ENCODE measurements around the gene LMNTD2. TPM values are rescaled to one million over a fixed set of nuclear protein-coding genes. Genes with fewer than 3 reads are reported as not detected.

The LMNTD2 gene
- total and polyA plus RNA-seq, 2 of the 13 experiments (the other 11 are each of a cell fraction or from before 2014, with no cell fraction given) = 1.1 to 3.1 TPM

DNA sequence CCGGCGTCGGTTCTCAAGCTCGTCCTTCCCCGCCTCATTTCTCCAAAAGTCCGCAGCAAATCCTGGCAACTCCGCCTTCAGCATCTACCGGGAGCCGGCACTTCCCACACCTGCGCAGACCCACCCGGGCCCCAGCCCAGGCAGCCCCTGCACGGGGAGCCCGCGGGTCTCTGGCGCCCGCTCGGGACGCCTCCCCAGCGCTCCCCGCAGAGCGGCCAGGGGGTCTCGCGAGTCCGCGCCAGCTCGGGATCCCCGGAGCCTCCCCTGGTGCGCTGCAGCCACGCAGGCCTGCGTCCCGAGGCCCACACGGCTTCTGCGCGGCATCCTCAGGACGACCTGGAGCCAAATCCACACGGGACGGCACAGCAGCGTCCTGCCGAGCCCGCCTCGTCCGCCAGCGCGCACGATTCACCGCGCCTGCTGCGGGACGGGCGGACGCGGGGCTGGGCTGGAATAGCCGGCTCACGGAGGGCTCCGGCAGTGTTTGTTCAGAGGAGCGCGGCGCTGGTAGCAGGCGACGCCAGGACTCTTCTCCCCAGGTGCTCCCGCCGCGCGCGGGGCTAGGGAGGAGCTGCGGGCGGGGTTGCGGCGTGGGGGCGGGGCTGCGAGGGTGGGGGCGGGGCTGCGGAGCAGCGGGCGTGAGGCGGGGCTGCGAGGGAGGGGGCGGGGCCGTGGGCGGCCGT, 14.9 kb upstream of the LMNTD2 start (continued):
- TF ChIP-seq RARA (CRISPR knock-in tag; IDR thresholded peaks at IDR 0.05) = 0 out of 2 replicates have a peak, but pooled peaks have one; percentile 26
- 0 out of 2 replicates have a peak, but pooled peaks have one; percentile 42 for TF ChIP-seq MTA1 (CRISPR knock-in tag; IDR thresholded peaks at IDR 0.05; ENCODE audit: borderline replicate concordance)
- TF ChIP-seq NR0B2 (CRISPR knock-in tag; IDR thresholded peaks at IDR 0.05) = peak; percentile 33
- 0 out of 2 replicates have a peak, but pooled peaks have one; percentile 18 for TF ChIP-seq HOXA3 (CRISPR knock-in tag; IDR thresholded peaks at IDR 0.05)
- TF ChIP-seq, protein P1, sequence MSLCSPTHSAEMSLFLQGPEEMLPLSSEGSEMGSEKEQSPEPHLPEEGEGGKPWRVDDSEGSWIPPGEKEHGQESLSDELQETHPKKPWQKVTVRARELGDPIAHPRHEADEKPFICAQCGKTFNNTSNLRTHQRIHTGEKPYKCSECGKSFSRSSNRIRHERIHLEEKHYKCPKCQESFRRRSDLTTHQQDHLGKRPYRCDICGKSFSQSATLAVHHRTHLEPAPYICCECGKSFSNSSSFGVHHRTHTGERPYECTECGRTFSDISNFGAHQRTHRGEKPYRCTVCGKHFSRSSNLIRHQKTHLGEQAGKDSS (CRISPR knock-in tag; IDR thresholded peaks at IDR 0.05; ENCODE audit: borderline replicate concordance, low read depth) = 0 out of 2 replicates have a peak, but pooled peaks have one; percentile 3
- TF ChIP-seq ZNF430 (CRISPR knock-in tag; IDR thresholded peaks at IDR 0.05) = peak; percentile 15; the same call in 1 of the 2 replicates
- 0 out of 2 replicates have a peak, but pooled peaks have one; percentile 20 for TF ChIP-seq SP5 (CRISPR knock-in tag; IDR thresholded peaks at IDR 0.05; ENCODE audit: borderline replicate concordance, low read depth)
- TF ChIP-seq ZNF503 (CRISPR knock-in tag; IDR thresholded peaks at IDR 0.05) = 0 out of 2 replicates have a peak, but pooled peaks have one; percentile 16
- peak; percentile 57; the same call in 1 of the 2 replicates for TF ChIP-seq ZFYVE20 (CRISPR knock-in tag; IDR thresholded peaks at IDR 0.05; ENCODE audit: borderline replicate concordance, low read depth)
- TF ChIP-seq ZNF572 (CRISPR knock-in tag; IDR thresholded peaks at IDR 0.05) = 0 out of 2 replicates have a peak, but pooled peaks have one; percentile 32
- TF ChIP-seq ZFP91 (CRISPR knock-in tag; IDR thresholded peaks at IDR 0.05; ENCODE audit: borderline replicate concordance) = peak; percentile 41; the same call in 1 of the 2 replicates
- TF ChIP-seq KDM5B (CRISPR knock-in tag; IDR thresholded peaks at IDR 0.05; ENCODE audit: borderline replicate concordance) = peak; percentile 55
- TF ChIP-seq IKZF5 (CRISPR knock-in tag; IDR thresholded peaks at IDR 0.05) = no peak; the same call in 1 of the 2 replicates
- TF ChIP-seq ZNF761 (CRISPR knock-in tag; conservative IDR thresholded peaks at IDR 0.05) = 0 out of 2 replicates have a peak, but pooled peaks have one; percentile 66
- TF ChIP-seq ZNF205 (CRISPR knock-in tag; IDR thresholded peaks at IDR 0.05) = peak; percentile 60; the same call in 1 of the 2 replicates
- 0 out of 2 replicates have a peak, but pooled peaks have one; percentile 4 for TF ChIP-seq ZBTB38 (CRISPR knock-in tag; IDR thresholded peaks at IDR 0.05)
- peak; percentile 46 for TF ChIP-seq TEAD3 (CRISPR knock-in tag; optimal IDR thresholded peaks at IDR 0.05; ENCODE audit: borderline replicate concordance)
- peak; percentile 24; the same call in 1 of the 2 replicates for TF ChIP-seq ZC3H13 (CRISPR knock-in tag; IDR thresholded peaks at IDR 0.05)
- no peak for TF ChIP-seq FOXP1 (IDR thresholded peaks at IDR 0.05)
- no peak for TF ChIP-seq FOXP1 (CRISPR knock-in tag; IDR thresholded peaks at IDR 0.05)
- TF ChIP-seq, protein P2, sequence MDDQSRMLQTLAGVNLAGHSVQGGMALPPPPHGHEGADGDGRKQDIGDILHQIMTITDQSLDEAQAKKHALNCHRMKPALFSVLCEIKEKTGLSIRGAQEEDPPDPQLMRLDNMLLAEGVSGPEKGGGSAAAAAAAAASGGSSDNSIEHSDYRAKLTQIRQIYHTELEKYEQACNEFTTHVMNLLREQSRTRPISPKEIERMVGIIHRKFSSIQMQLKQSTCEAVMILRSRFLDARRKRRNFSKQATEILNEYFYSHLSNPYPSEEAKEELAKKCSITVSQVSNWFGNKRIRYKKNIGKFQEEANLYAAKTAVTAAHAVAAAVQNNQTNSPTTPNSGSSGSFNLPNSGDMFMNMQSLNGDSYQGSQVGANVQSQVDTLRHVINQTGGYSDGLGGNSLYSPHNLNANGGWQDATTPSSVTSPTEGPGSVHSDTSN (CRISPR knock-in tag; IDR thresholded peaks at IDR 0.05; ENCODE audit: borderline replicate concordance) = no peak
- peak; percentile 32; the same call in 1 of the 2 replicates for TF ChIP-seq ZFY (CRISPR knock-in tag; IDR thresholded peaks at IDR 0.05)

All from HepG2 (cell line).